Endothelial cell of umbilical vein (primary cell): Measurements from ENCODE around the gene GEN1. TPM values are rescaled to one million over a fixed set of nuclear protein-coding genes. Genes with fewer than 3 reads are reported as not detected.

Experiments used
- BruUV-seq: library from RNA; stranded (reverse); fragments of 400-500 nt; replicated peaks from 2 replicates; lab custom pipeline; 2021; lab: Mats Ljungman, UMichigan
- CTCF ChIA-PET: fragments of 300-600, 350-600 bp; sonication (Branson Sonifier 250); formaldehyde crosslinking; loops from one replicate; lab custom pipeline; 2021; ENCODE audit warnings: antibody characterized with exemption, inconsistent platforms; lab: Charles Lee
- POLR2A ChIA-PET: fragments of 300-600, 350-600 bp; sonication (Branson Sonifier 250); formaldehyde crosslinking; loops from one replicate; lab custom pipeline; 2021; ENCODE audit warnings: antibody characterized with exemption, inconsistent platforms; lab: Charles Lee
- DNase-seq: peaks from one replicate; pipeline ENCODE4 v3.0.0-alpha.2; 2011; ENCODE audit warnings: low read depth, low spot score
- FAIRE-seq: peaks from 2 replicates; lab custom pipeline; 2011; peaks lifted over from hg19 to GRCh38; lab: Jason Lieb, UNC
- H2AFZ ChIP-seq: 2 replicates; pipeline ENCODE4 v1.6.0; 2012; ENCODE audit warnings: low read depth, low read length, control low read depth, inconsistent platforms
- H3K27ac ChIP-seq: 2 replicates; pipeline ENCODE4 v1.5.1; 2011; ENCODE audit warnings: low read depth, mild to moderate bottlenecking, control low read depth, low read length, moderate library complexity; ENCODE audit not compliant: insufficient read depth
- H3K27me3 ChIP-seq, 2 experiments: 2 replicates each; pipeline versions ENCODE4 v1.6.0 to v1.6.1; 2011; ENCODE audit warnings: low read length in 2 of 2, mixed read lengths in 1 of 2; ENCODE audit not compliant: control insufficient read depth in 2 of 2, insufficient read depth in 2 of 2
- H3K36me3 ChIP-seq, 2 experiments: 2 replicates in 1 of 2; 3 replicates in 1 of 2; pipeline ENCODE4 v1.5.1; 2011; ENCODE audit warnings: low read length in 2 of 2, mild to moderate bottlenecking in 1 of 2, moderate library complexity in 1 of 2; ENCODE audit not compliant: control insufficient read depth in 2 of 2, insufficient read depth in 2 of 2; ENCODE audit errors: extremely low read depth in 1 of 2
- H3K4me1 ChIP-seq: 3 replicates; pipeline ENCODE4 v1.5.1; 2011; ENCODE audit warnings: mild to moderate bottlenecking, low read length; ENCODE audit not compliant: control insufficient read depth, insufficient read depth; ENCODE audit errors: extremely low read depth
- H3K4me2 ChIP-seq: 2 replicates; pipeline ENCODE4 v1.6.1; 2011; ENCODE audit warnings: low read length, control low read depth, mixed read lengths; ENCODE audit not compliant: insufficient read depth
- H3K4me3 ChIP-seq, 3 experiments: fragments of 200-600 bp in 1 of 3; sonication (generic), shearing (Covaris generic) in 1 of 3; replicated peaks in 1 of 3; 2 replicates each; pipeline ENCODE4 v1.5.1; 2011 to 2016; ENCODE audit warnings: control low read depth in 3 of 3, low read length in 3 of 3, mild to moderate bottlenecking in 2 of 3, inconsistent platforms in 1 of 3, low read depth in 1 of 3, moderate library complexity in 1 of 3; ENCODE audit not compliant: insufficient read depth in 1 of 3
- H3K79me2 ChIP-seq: 2 replicates; pipeline ENCODE4 v1.6.0; 2012; ENCODE audit warnings: low read length, inconsistent platforms; ENCODE audit not compliant: control insufficient read depth, insufficient read depth
- H3K9ac ChIP-seq: replicated peaks from 2 replicates; pipeline ENCODE3; 2011; ENCODE audit warnings: low read length, control low read depth; ENCODE audit not compliant: insufficient read depth; ENCODE audit errors: extremely low read depth
- H3K9me1 ChIP-seq: replicated peaks from 3 replicates; pipeline ENCODE4 v1.6.0; 2011; ENCODE audit warnings: mild to moderate bottlenecking, low read length; ENCODE audit not compliant: control insufficient read depth, insufficient read depth; ENCODE audit errors: extremely low read depth
- H3K9me3 ChIP-seq: replicated peaks from 2 replicates; pipeline ENCODE4 v1.5.1; 2012; ENCODE audit warnings: low read length, inconsistent platforms; ENCODE audit not compliant: control insufficient read depth, insufficient read depth
- H4K20me1 ChIP-seq: replicated peaks from 2 replicates; pipeline ENCODE3; 2011; ENCODE audit warnings: mild to moderate bottlenecking, low read length; ENCODE audit not compliant: control insufficient read depth, insufficient read depth; ENCODE audit errors: extremely low read depth
- CTCF ChIP-seq, 2 donors: IDR thresholded peaks; 1 replicate in 1 of 2; 2 replicates in 1 of 2; pipeline ENCODE4 v1.5.1; 2011; ENCODE audit warnings: low read length in 2 of 2, mild to moderate bottlenecking in 2 of 2, moderate library complexity in 2 of 2, control low read depth in 1 of 2, inconsistent platforms in 1 of 2, low read depth in 1 of 2; ENCODE audit not compliant: insufficient read depth in 1 of 2; ENCODE audit errors: extremely low read depth in 1 of 2
- EZH2 ChIP-seq: IDR thresholded peaks from 2 replicates; pipeline ENCODE4 v1.6.1; 2012; ENCODE audit warnings: borderline replicate concordance, low read depth, mild to moderate bottlenecking, moderate library complexity, low read length, inconsistent platforms; ENCODE audit not compliant: severe bottlenecking
- FOS ChIP-seq: IDR thresholded peaks from 2 replicates; pipeline ENCODE4 v1.6.1; 2011; ENCODE audit warnings: mild to moderate bottlenecking, low read length, moderate library complexity, borderline replicate concordance; ENCODE audit not compliant: insufficient read depth
- JUN ChIP-seq: IDR thresholded peaks from 2 replicates; pipeline ENCODE4 v1.6.1; 2011; ENCODE audit warnings: borderline replicate concordance, low read depth; ENCODE audit not compliant: insufficient read length, insufficient read depth
- MAX ChIP-seq: IDR thresholded peaks from 2 replicates; pipeline ENCODE4 v1.6.1; 2011; ENCODE audit not compliant: insufficient read depth, insufficient read length
- MYC ChIP-seq: IDR thresholded peaks from one replicate; pipeline ENCODE4 v1.6.1; 2011; ENCODE audit warnings: mild to moderate bottlenecking, low read depth, low read length
- POLR2A ChIP-seq: IDR thresholded peaks from 2 replicates; pipeline ENCODE4 v1.6.1; 2012; ENCODE audit warnings: low read depth, mild to moderate bottlenecking, control low read depth, low read length
- POLR2AphosphoS5 ChIP-seq: IDR thresholded peaks from 2 replicates; pipeline ENCODE4 v1.6.1; 2012; ENCODE audit warnings: low read depth, mild to moderate bottlenecking, control low read depth, low read length, moderate library complexity; ENCODE audit not compliant: insufficient read depth
- dilution Hi-C: fragments of 300-500 bp; cut with MboI; formaldehyde crosslinking; loops from one replicate; pipeline ENCODE4 v1.15.0; 2019; ENCODE audit warnings: low sequenced_read_pairs; ENCODE audit not compliant: extremely low pct_ligation_motif_present
- intact Hi-C: fragments of 100-400 bp; cut with micrococcal nuclease; formaldehyde crosslinking; loops from one replicate; pipeline ENCODE4 v1.10.0; 2022
- polyA plus RNA-seq, 4 experiments: library from polyadenylated mRNA; depleted of rRNA in 3 of 4; stranded (reverse) in 3 of 4; unstranded in 1 of 4; fragments of >200 nt; gene quantifications; 2 replicates each; pipeline versions ENCODE4 v1.2.1 to v1.2.3, GENCODE V29; 2011 to 2012; ENCODE audit warnings: missing spikeins in 1 of 4
- total RNA-seq: library from RNA; stranded (reverse); gene quantifications from 2 replicates; pipeline ENCODE4 v1.2.3, GENCODE V29; 2021

GEN1 gene
- total and polyA plus RNA-seq, 2 donors (not counting 3 experiments of a cell fraction or from before 2014, with no cell fraction given) = 8.1 to 29.6 TPM

DNA sequence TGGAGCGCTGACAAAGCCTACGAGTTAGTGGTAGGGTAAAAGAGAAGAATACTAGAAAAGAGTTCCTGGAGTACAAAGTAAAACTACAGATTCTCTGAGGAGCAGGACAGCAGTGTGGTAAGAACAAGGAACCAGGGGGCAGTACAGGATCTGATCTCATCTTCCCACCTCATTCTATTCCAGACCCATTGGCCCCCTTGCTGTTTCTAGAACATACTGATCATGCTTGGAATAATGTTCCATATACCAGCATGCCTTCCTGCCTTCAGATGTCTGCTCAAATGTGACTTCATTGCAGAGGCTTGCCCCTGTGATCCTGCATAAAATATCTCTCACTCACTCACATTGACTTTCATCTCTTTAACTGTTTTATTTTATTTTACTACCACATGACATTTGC is 81.6 kb downstream of the GEN1 start:
- no peaks in the 10 kb centered on the region for H3K36me3 ChIP-seq
- no peak overlapping the region for H3K4me3 ChIP-seq
- dilution Hi-C loops (no loop called here), intact Hi-C loops (no loop called here)
- FAIRE-seq = peak; percentile 28
- H3K9ac ChIP-seq = no peak overlapping the region
- TF ChIP-seq CTCF (IDR thresholded peaks at IDR 0.05; ENCODE audit: extremely low read depth in 1 of 2, insufficient read depth in 1 of 2, low read depth in 1 of 2, low read length in 2 of 2) (no peak), POLR2A (no peak), FOS (no peak), EZH2 (no peak), MAX (no peak), POLR2AphosphoS5 (no peak), JUN (no peak), MYC (no peak)
- no peak overlapping the region for H2AFZ ChIP-seq
- DNase-seq = no peak
- BruUV-seq = no TSS peak
- no peak overlapping the region for H3K4me2 ChIP-seq
- no peak overlapping the region for H3K27ac ChIP-seq
- CTCF ChIA-PET = interaction anchor here (1.2 kb wide), 1 partner anchor 13 kb away, joined by 3 read pairs; no protein-coding TSS in a partner anchor
- no peaks in the 10 kb centered on the region for H4K20me1 ChIP-seq
- no peaks in the 10 kb centered on the region for H3K79me2 ChIP-seq
- no peaks in the 10 kb centered on the region for H3K4me1 ChIP-seq
- H3K27me3 ChIP-seq = peaks cover 10 to 22% of the 10 kb centered on the region in 2 experiments
- H3K9me3 ChIP-seq = no peaks in the 10 kb centered on the region
- POLR2A ChIA-PET = no interaction called here
- no peaks in the 10 kb centered on the region for H3K9me1 ChIP-seq

Other genes with a start within 250 kb of the GEN1 start
- not detected in 2 replicates for gene RAD51AP2, start 235.7 kb upstream of the GEN1 start, total RNA-seq
- not detected in 2 replicates for gene RAD51AP2, start 235.7 kb upstream of the GEN1 start, polyA plus RNA-seq
- not detected in 2 replicates for gene VSNL1, start 213.4 kb upstream of the GEN1 start, total RNA-seq
- not detected in 2 replicates for gene VSNL1, start 213.4 kb upstream of the GEN1 start, polyA plus RNA-seq
- gene SMC6, start 328 bp upstream of the GEN1 start, total RNA-seq = 35.4 and 38.3 TPM in 2 replicates
- gene SMC6, start 328 bp upstream of the GEN1 start, polyA plus RNA-seq = 6.4 and 7.7 TPM in 2 replicates
- not detected in 2 replicates for gene MSGN1, start 62.3 kb downstream of the GEN1 start, total RNA-seq
- gene MSGN1, start 62.3 kb downstream of the GEN1 start, polyA plus RNA-seq = not detected in 2 replicates
- 1.5 and 2.4 TPM in 2 replicates for gene KCNS3, start 124.5 kb downstream of the GEN1 start, total RNA-seq
- gene KCNS3, start 124.5 kb downstream of the GEN1 start, polyA plus RNA-seq = 0.75 and 1.0 TPM in 2 replicates